ENCODE results near the gene STING1. TPM values are rescaled to one million over a fixed set of nuclear protein-coding genes. Genes with fewer than 3 reads are reported as not detected.
"Not testable (repeated sequence)": the region's sequence is repeated elsewhere in the genome, so short reads cannot be mapped to it uniquely, and the experiment has no call there.

The STING1 gene
- total RNA-seq, 2 experiments from 2014 or later, result 339 to 344 TPM

- ChIA-PET POLR2A (no interaction called here), CTCF (no interaction called here)
- Mint-ChIP-seq H3K36me3 (peaks cover 7% of the 10 kb centered on the region), H3K4me1 (ENCODE audit: low read depth) (peaks cover 45% of the 10 kb centered on the region), H3K27ac (no peak overlapping the region), H3K27me3 (no peaks in the 10 kb centered on the region), H3K4me3 (no peak overlapping the region), H3K9me3 (no peaks in the 10 kb centered on the region)
- intact Hi-C loops (cut with micrococcal nuclease), result no loop called here
- DNase-seq, result peak; percentile 11
These were observed 30.5 kb downstream of the STING1 start for GRCh38 chr5:139451878-139452660.

DNA sequence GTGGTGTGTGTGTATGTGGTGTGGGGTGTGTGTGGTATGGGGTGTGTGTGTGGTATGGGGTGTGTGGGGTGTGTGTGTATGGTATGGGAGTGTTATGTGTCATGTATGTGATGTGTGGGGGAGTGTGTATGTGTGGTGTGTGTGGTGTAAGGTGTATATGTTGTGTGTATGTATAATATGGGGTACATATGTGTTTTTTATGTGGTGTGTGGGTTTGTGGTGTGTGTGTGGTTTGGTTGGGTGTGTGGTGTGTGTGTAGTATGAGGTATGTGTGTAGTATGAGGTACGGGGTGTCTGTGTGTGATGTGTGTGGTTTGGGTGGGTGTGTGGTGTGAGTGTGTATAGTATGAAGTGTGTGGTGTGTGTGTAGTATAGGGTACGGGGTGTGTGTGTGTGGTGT lies 31.4 kb downstream of the STING1 start:
- POLR2A ChIA-PET, result no interaction called here
- H3K27ac Mint-ChIP-seq, result no peak overlapping the region
- no peak overlapping the region for H3K4me3 Mint-ChIP-seq
- peaks cover 7% of the 10 kb centered on the region for H3K36me3 Mint-ChIP-seq
- peaks cover 47% of the 10 kb centered on the region for H3K4me1 Mint-ChIP-seq (ENCODE audit: low read depth)
- H3K27me3 Mint-ChIP-seq, result no peaks in the 10 kb centered on the region
- CTCF ChIA-PET, result interaction anchor here (0.7 kb wide), 1 partner anchor 15 kb away, joined by 4 read pairs; no protein-coding TSS in a partner anchor
- intact Hi-C loops (cut with micrococcal nuclease), result no loop called here
- peak; percentile 14 for DNase-seq
- H3K9me3 Mint-ChIP-seq, result no peaks in the 10 kb centered on the region

GRCh38 chr5:139446956-139447779 lies 35.4 kb downstream of the STING1 start:
- H3K27me3 Mint-ChIP-seq, result no peaks in the 10 kb centered on the region
- POLR2A ChIA-PET, result interaction anchor here (0.8 to 7.5 kb wide), 10 partner anchors 9 to 145 kb away, joined by 3 to 69 read pairs (median 9); partner anchors contain the start of genes DNAJC18, SMIM33 and STING1
- peak; percentile 72 for DNase-seq
- intact Hi-C loops (cut with micrococcal nuclease), result loop anchor here (1.0 to 5.0 kb wide), 7 partner anchors 8 to 990 kb away; partner anchors contain the start of genes DNAJC18 and STING1
- H3K4me3 Mint-ChIP-seq, result peak overlapping the region; percentile 7
- H3K4me1 Mint-ChIP-seq (ENCODE audit: low read depth), result peaks cover 67% of the 10 kb centered on the region
- H3K9me3 Mint-ChIP-seq, result no peaks in the 10 kb centered on the region
- CTCF ChIA-PET, result interaction anchor here (0.9 to 2.7 kb wide), 8 partner anchors 9 to 106 kb away, joined by 3 to 16 read pairs (median 4); partner anchors contain the start of genes DNAJC18, PAIP2 and STING1
- peaks cover 7% of the 10 kb centered on the region for H3K36me3 Mint-ChIP-seq
- peak overlapping the region; percentile 93 for H3K27ac Mint-ChIP-seq

DNA sequence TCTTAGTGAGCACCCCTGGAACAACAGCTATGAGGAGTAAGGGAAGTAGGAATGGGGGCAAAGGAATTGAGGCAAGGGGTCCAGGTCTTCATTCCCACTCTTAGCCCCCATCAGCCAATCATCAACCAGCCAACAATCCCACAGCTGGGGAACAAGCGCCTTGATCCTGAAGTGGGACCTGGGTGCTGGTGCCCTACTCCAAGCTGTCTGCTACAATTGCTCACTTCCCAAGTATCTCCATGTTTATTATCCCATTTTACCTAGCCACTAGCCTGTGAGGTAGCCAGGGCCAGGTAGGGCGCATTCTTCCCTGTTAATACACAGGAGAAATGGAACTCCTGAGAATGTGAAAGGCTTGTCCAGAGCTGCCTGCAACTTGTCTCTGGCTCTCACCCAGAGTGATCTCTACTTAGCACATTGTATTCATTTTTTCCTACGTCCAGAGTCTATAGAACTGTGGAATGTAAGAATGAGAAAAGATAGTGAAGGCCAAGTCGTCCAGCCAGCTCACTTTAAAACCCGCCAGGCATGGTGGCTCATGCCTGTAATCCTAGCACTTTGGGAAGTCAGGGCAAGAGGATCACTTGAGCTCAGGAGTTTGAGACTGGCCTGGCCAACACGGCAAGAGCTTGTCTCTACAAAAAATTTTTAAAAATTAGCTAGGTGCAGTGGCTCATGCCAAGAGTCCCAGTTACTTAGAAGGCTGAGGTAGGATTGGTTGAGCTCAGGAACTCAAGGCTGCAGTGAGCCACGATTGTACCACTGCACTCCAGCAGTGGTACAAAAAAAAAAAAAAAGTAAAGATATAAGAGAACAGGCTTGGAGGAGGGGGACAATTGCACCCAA lies 37.0 kb downstream of the STING1 start:
- CTCF ChIA-PET, result interaction anchor here (0.5 to 3.2 kb wide), 7 partner anchors 9 to 69 kb away, joined by 3 to 14 read pairs (median 3); partner anchors contain the start of gene STING1
- intact Hi-C loops (cut with micrococcal nuclease), result loop anchor here (5.0 kb wide), 1 partner anchor 988 kb away; no protein-coding TSS in a partner anchor

DNA sequence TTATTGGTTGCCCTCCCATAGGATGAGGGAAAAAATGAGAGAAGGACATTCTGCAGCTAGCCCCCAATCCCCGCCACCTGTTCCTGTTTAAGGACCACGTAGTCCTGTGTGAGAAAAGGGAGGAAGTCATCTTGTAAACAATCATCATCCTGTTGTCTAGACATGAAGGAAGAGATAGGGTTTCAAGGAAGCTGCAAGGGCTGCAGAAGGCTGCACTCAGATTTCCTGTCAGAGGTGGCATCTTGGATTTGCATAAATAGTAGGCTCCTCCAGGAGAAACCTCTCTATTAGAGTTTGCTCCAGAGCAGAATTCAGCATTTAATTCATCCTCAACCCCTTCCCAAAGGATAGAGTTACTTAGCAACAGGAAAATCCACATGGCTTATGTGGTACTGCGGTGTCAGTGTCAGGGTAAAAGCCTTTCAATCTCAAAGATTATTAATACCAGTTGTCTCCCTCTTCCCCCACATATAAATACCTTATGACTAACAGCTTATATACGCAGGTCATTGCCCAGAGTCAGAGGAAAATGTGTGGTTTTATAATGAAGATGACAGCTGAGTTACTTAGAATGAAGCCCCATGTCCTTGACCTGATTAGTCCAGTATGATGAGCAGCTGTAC lies 38.6 kb downstream of the STING1 start:
- Mint-ChIP-seq H3K4me1 (ENCODE audit: low read depth) (peaks cover 85% of the 10 kb centered on the region), H3K36me3 (peaks cover 5% of the 10 kb centered on the region), H3K9me3 (no peaks in the 10 kb centered on the region), H3K27ac (peak overlapping the region; percentile 93), H3K4me3 (peak overlapping the region; percentile 21), H3K27me3 (no peaks in the 10 kb centered on the region)
- ChIA-PET CTCF (interaction anchor here (0.9 to 3.2 kb wide), 7 partner anchors 14 to 69 kb away, joined by 3 to 14 read pairs (median 4); no protein-coding TSS in a partner anchor), POLR2A (interaction anchor here (0.7 to 7.5 kb wide), 7 partner anchors 15 to 117 kb away, joined by 3 to 69 read pairs (median 17); partner anchors contain the start of genes SPATA24, STING1 and UBE2D2)
- no peak for DNase-seq
- intact Hi-C loops (cut with micrococcal nuclease), result no loop called here

More for the DNA sequence above, 37.0 kb downstream of the STING1 start:
- H3K27me3 Mint-ChIP-seq, result no peaks in the 10 kb centered on the region
- DNase-seq, result no peak
- peaks cover 7% of the 10 kb centered on the region for H3K36me3 Mint-ChIP-seq
- H3K27ac Mint-ChIP-seq, result peak overlapping the region; percentile 93
- H3K4me1 Mint-ChIP-seq (ENCODE audit: low read depth), result peaks cover 77% of the 10 kb centered on the region
- POLR2A ChIA-PET, result interaction anchor here (1.1 to 7.5 kb wide), 6 partner anchors 7 to 36 kb away, joined by 3 to 69 read pairs (median 30); partner anchors contain the start of genes DNAJC18, SMIM33 and STING1
- no peak overlapping the region for H3K4me3 Mint-ChIP-seq
- H3K9me3 Mint-ChIP-seq, result no peaks in the 10 kb centered on the region

DNA sequence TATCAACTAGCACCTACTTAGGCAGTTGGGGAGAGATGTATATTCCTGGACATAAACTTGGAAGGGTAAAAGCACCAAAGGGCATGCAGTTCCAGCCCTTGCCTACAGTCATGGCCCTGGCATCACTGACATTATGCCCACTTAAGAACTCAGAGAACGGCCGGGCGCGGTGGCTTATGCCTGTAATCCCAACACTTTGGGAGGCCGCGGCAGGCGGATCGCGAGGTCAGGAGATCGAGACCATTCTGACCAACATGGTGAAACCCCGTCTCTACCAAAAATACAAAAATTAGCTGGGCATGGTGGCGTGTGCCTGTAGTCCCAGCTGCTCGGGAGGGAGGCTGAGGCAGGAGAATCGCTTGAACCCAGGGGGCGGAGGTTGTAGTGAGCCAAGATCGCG lies 42.1 kb downstream of the STING1 start:
- peaks cover 21% of the 10 kb centered on the region for H3K36me3 Mint-ChIP-seq
- H3K9me3 Mint-ChIP-seq; H3K27me3 Mint-ChIP-seq; DNase-seq; intact Hi-C loops (cut with micrococcal nuclease): not testable (repeated sequence)
- CTCF ChIA-PET, result interaction anchor here (1.0 to 5.3 kb wide), 3 partner anchors 18 to 72 kb away, joined by 3 to 51 read pairs (median 29); no protein-coding TSS in a partner anchor
- H3K4me1 Mint-ChIP-seq (ENCODE audit: low read depth), result peaks cover 70% of the 10 kb centered on the region
- POLR2A ChIA-PET, result interaction anchor here (0.7 to 5.1 kb wide), 5 partner anchors 7 to 71 kb away, joined by 4 to 65 read pairs (median 23); no protein-coding TSS in a partner anchor
- H3K27ac Mint-ChIP-seq, result peak overlapping the region; percentile 99
- H3K4me3 Mint-ChIP-seq, result peak overlapping the region; percentile 98

DNA sequence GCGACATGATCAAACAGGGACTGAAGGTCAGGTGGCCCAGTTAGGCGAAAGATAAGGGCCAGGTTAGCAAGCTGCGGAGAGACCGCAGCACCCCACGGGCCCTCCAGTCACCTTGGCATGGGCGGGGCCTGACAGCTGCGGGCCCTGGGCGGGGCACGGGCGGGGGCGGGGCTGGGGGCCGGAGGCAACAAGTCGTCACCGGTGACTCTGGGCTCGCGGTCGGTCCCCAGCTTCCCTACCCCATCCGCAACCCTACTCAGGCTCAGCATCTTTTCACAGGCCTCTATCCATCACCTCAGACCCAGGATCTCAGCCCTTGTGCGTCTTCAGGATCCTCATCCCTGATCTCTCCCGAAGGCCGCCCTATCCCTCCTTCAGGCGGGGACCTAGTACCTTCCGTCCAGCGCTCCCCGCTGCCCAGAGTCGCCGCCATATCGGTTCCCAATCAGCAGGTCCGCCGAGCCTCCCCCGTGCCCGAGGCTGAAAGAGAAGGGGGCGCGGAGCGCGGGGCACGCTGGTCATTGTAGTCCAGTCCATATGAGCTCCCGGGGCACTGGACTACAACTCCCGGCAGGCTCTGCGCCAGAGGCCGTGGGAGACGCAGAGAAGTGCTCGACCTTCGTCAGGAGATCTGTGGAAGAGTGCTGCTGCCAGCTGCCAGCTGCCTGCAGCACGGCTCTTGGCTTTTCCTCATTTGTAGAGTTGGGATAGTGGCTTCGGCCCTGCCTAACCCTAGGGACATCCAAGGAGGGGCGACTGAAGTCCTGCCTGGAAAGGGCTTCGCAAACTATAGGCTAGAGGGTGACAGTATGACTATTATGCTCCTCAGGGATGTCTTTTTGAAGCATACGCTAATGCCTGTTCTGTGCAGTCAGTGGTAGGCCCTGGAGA lies 43.3 kb downstream of the STING1 start, which contains the start of gene DNAJC18:
Gene DNAJC18, minus strand, starts transcription at position 513 of the 891 bp plus-strand sequence. Its CDS starts 80 bp downstream, at position 433.
- Mint-ChIP-seq H3K27ac (peak within 1 kb of the TSS; percentile 99), H3K4me3 (peak within 1 kb of the TSS; percentile 98), H3K27me3 (no peaks in the 10 kb centered on the region), H3K9me3 (no peaks in the 10 kb centered on the region), H3K4me1 (ENCODE audit: low read depth) (peaks cover 62% of the 10 kb centered on the region), H3K36me3 (peaks cover 26% of the 10 kb centered on the region)
- ChIA-PET CTCF (interaction anchor here (0.7 to 5.8 kb wide), 12 partner anchors 9 to 77 kb away, joined by 3 to 51 read pairs (median 10); partner anchors contain the start of genes SMIM33, SPATA24 and STING1), POLR2A (interaction anchor here (0.7 to 5.1 kb wide), 15 partner anchors 8 to 124 kb away, joined by 3 to 79 read pairs (median 8); partner anchors contain the start of genes SPATA24 and STING1)
- peak; percentile 96 for DNase-seq
- intact Hi-C loops (cut with micrococcal nuclease), result loop anchor here (1.0 to 5.0 kb wide), 9 partner anchors 8 to 864 kb away; partner anchors contain the start of genes HSPA9, SIL1, SPATA24 and STING1

- Mint-ChIP-seq H3K4me3 (peak overlapping the region; percentile 98), H3K4me1 (ENCODE audit: low read depth) (peaks cover 56% of the 10 kb centered on the region), H3K27ac (peak overlapping the region; percentile 99), H3K9me3 (no peaks in the 10 kb centered on the region), H3K27me3 (no peaks in the 10 kb centered on the region), H3K36me3 (peaks cover 26% of the 10 kb centered on the region)
- intact Hi-C loops (cut with micrococcal nuclease), result loop anchor here (1.0 to 5.0 kb wide), 9 partner anchors 9 to 864 kb away; partner anchors contain the start of genes HSPA9, SIL1, SPATA24 and STING1
- no peak for DNase-seq
- ChIA-PET CTCF (interaction anchor here (1.0 to 5.8 kb wide), 10 partner anchors 9 to 78 kb away, joined by 3 to 51 read pairs (median 10); partner anchors contain the start of genes SMIM33, SPATA24 and STING1), POLR2A (interaction anchor here (0.7 to 5.1 kb wide), 13 partner anchors 8 to 73 kb away, joined by 4 to 79 read pairs (median 8); partner anchors contain the start of genes SPATA24 and STING1)
These were observed 43.9 kb downstream of the STING1 start for GRCh38 chr5:139438707-139439012.

DNA sequence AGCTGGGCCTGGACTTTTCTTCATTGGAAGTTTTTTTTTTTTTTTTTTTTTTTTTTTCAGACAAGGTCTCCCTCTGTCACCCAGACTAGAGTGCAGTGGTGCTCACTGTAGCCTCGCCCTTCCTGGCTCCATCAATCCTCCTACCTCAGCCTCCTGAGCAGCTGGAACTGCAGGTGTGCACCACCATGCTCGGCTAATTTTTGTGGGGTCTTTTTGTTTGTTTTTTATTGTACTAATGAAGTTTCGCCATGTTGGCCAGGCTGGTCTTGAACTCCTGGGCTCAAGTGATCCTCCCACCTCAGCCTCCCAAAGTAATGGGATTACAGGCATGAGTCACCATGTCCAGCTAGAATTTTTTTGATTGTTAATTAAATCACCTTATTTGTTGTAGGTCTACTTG lies 46.9 kb downstream of the STING1 start:
- no peaks in the 10 kb centered on the region for H3K9me3 Mint-ChIP-seq
- no peaks in the 10 kb centered on the region for H3K27me3 Mint-ChIP-seq
- no peak overlapping the region for H3K27ac Mint-ChIP-seq
- no peak overlapping the region for H3K4me3 Mint-ChIP-seq
- intact Hi-C loops (cut with micrococcal nuclease), result loop anchor here (5.0 kb wide), 1 partner anchor 77 kb away; no protein-coding TSS in a partner anchor
- peaks cover 34% of the 10 kb centered on the region for H3K4me1 Mint-ChIP-seq (ENCODE audit: low read depth)
- ChIA-PET POLR2A (interaction anchor here (0.9 to 5.1 kb wide), 6 partner anchors 12 to 78 kb away, joined by 3 to 79 read pairs (median 30); partner anchors contain the start of genes SMIM33 and STING1), CTCF (interaction anchor here (2.1 to 5.8 kb wide), 5 partner anchors 12 to 77 kb away, joined by 10 to 51 read pairs (median 29); partner anchors contain the start of genes SMIM33 and STING1)
- H3K36me3 Mint-ChIP-seq, result peaks cover 26% of the 10 kb centered on the region
- no peak for DNase-seq

Measured in activated CD4-positive, alpha-beta memory T cell treated with anti-CD3 and anti-CD28 coated beads for 36 hours (primary cell).